Thyroid gland (tissue), 4 donors: ENCODE results near the gene OSBPL1A.

Experiments used
- CTCF ChIP-seq, 6 experiments: fragments of 200-600 bp in 3 of 6; fragments of 450-650 bp in 3 of 6; sonication (generic) in 3 of 6; IDR thresholded peaks; one replicate each; pipeline ENCODE4 v1.5.1; 2016 to 2019; ENCODE audit warnings: antibody characterized with exemption in 6 of 6, mild to moderate bottlenecking in 2 of 6, inconsistent platforms in 1 of 6, moderate library complexity in 1 of 6
- POLR2A ChIP-seq, 2 donors: fragments of 450-650 bp; IDR thresholded peaks; one replicate each; pipeline ENCODE4 v1.6.1; 2017; ENCODE audit warnings: antibody characterized with exemption in 2 of 2, mild to moderate bottlenecking in 2 of 2, moderate library complexity in 1 of 2

GRCh38 chr18:24268784-24269550 is 128.7 kb downstream of the OSBPL1A start:
- no peak for TF ChIP-seq CTCF (IDR thresholded peaks at IDR 0.05)
- TF ChIP-seq POLR2A (IDR thresholded peaks at IDR 0.05): no peak
